ENCODE measurements around the gene CA12. TPM values are rescaled to one million over a fixed set of nuclear protein-coding genes. Genes with fewer than 3 reads are reported as not detected.

The CA12 gene
- total and polyA plus RNA-seq, 8 donors = 7.5 to 49.6 (median 25.9) TPM

DNA sequence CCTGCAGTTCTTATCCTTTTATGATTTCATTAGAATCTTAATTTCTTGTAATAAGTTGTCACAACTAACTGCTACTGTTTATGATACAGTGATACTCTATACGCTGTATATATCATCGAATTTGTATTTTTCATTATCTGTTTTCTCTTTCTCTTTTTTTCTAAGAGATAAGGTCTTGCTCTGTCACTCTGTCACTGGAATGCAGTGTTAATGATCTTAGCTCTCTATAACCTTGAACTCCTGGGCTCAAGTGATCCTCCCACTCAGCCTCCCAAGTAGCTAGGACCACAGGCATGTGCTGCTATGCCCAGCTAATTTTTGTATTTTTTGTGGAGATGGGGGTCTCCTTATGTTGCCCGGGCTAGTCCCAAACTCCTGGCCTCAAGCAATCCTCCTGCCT, 89.4 kb downstream of the CA12 start:
- no peak overlapping the region for H3K27ac ChIP-seq

DNA sequence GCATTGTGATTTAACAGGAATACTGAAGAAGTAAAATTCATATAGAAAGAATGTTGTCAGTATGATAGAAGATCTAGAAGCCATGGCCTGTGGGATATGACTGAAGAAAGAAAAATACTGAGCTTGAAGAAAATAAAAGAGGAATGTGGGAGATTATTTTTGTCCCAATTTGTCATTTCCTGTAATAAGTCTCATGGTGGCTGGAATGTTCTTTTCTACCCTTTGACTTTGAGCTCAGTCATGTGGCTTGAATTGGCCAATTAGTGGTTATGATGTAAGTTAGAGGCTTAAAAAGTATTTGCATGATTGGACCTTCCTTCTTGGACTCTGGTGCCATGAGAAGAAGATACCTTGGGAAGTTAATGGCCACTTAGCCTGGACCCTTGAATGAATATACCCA, 90.1 kb downstream of the CA12 start:
- ATAC-seq = no peak
- FAIRE-seq = no peak
- DNase-seq = no peak

More for the DNA sequence above, 89.4 kb downstream of the CA12 start:
- no peaks in the 10 kb centered on the region for H3K4me1 ChIP-seq
- H3K4me3 ChIP-seq = no peak overlapping the region
- DNase-seq (no peak), FAIRE-seq (no peak), ATAC-seq (no peak)
- no peaks in the 10 kb centered on the region for H3K36me3 ChIP-seq
- H3K27me3 ChIP-seq = no peaks in the 10 kb centered on the region
- 72 to 76% methylated on average over 3 of the region's 3 CpGs for WGBS, 2 donors
- intact Hi-C loops (cut with DNase I) = loop anchor here in 2 of 3 donors (5.0 to 10.0 kb wide), 2 partner anchors 115 to 123 kb away; no protein-coding TSS in a partner anchor
- TF ChIP-seq, protein P1, sequence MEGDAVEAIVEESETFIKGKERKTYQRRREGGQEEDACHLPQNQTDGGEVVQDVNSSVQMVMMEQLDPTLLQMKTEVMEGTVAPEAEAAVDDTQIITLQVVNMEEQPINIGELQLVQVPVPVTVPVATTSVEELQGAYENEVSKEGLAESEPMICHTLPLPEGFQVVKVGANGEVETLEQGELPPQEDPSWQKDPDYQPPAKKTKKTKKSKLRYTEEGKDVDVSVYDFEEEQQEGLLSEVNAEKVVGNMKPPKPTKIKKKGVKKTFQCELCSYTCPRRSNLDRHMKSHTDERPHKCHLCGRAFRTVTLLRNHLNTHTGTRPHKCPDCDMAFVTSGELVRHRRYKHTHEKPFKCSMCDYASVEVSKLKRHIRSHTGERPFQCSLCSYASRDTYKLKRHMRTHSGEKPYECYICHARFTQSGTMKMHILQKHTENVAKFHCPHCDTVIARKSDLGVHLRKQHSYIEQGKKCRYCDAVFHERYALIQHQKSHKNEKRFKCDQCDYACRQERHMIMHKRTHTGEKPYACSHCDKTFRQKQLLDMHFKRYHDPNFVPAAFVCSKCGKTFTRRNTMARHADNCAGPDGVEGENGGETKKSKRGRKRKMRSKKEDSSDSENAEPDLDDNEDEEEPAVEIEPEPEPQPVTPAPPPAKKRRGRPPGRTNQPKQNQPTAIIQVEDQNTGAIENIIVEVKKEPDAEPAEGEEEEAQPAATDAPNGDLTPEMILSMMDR (IDR thresholded peaks at IDR 0.05) = no peak
- H3K9me3 ChIP-seq = no peaks in the 10 kb centered on the region

DNA sequence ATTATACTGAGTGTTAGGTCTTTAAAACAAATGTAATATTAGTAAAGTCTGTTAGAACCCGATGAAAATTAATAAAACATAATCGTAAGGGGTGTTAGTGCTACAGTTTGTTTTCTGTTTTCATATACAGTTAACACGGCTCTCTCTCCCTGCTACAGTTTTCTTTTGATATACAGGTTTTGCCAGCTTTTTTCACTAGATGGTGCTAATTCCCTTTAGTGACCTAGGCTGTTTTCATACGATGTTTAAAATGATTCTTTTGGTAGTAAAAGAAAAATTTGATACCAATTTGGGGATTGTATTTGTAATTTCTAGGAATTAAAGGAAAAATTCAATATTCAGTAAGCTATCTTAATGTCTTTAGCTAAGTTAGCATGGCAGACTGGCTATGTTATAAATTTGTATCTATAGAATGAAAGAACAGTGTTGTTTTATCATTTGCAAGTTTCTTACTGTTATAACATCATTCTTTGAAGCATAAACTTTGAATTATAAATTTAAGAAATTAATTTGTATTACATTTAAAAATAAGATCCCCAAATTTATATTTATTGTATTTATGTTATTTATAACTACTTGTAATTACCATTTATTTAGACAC, 92.8 kb downstream of the CA12 start:
- intact Hi-C loops (cut with DNase I) = no loop called here
- FAIRE-seq (peak; percentile 92), DNase-seq (no peak), ATAC-seq (peak; percentile 60 to 91 (median 85))
- TF ChIP-seq, protein P1 (IDR thresholded peaks at IDR 0.05) = peak in 3 of 4 donors; percentile 36 to 60 (median 50)
- H3K4me1 ChIP-seq = no peaks in the 10 kb centered on the region
- H3K9me3 ChIP-seq = no peaks in the 10 kb centered on the region
- no peaks in the 10 kb centered on the region for H3K36me3 ChIP-seq
- H3K27ac ChIP-seq = no peak overlapping the region
- no peak overlapping the region for H3K4me3 ChIP-seq
- H3K27me3 ChIP-seq = no peaks in the 10 kb centered on the region
- WGBS, 2 donors = 1 to 2% methylated on average over 4 of the region's 4 CpGs

More for the DNA sequence above, 90.1 kb downstream of the CA12 start:
- TF ChIP-seq, protein P1 (IDR thresholded peaks at IDR 0.05) = no peak
- Histone ChIP-seq H3K36me3 (no peaks in the 10 kb centered on the region), H3K27me3 (no peaks in the 10 kb centered on the region), H3K9me3 (no peaks in the 10 kb centered on the region), H3K27ac (peak overlapping the region in 1 of 4 donors; percentile 3), H3K4me1 (no peaks in the 10 kb centered on the region), H3K4me3 (no peak overlapping the region)
- intact Hi-C loops (cut with DNase I) = loop anchor here in 2 of 3 donors (5.0 to 10.0 kb wide), 2 partner anchors 116 to 123 kb away; no protein-coding TSS in a partner anchor

DNA sequence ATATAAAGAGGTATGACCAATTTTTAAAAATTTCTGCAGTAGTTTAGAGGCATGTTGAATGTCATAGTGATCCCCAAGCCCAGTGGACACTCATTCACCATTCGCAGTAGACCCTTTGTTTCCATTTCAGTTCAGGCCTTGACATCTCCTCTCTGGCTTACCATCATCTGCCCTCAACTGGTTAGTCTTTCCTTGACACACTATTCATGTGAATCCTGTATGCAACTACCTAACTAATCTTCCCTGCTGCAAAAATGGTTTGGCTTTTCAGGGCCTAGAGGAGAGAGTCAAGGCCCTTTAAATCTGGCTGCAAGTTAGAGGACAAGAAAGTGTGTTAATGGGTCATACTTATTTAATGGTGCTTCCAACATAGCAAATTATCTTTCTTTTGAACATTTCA, 93.3 kb downstream of the CA12 start:
- 46 to 53% methylated on average over 1 of the region's 1 CpG for WGBS, 2 donors
- Histone ChIP-seq H3K27me3 (no peaks in the 10 kb centered on the region), H3K36me3 (no peaks in the 10 kb centered on the region), H3K4me3 (no peak overlapping the region), H3K27ac (no peak overlapping the region), H3K4me1 (no peaks in the 10 kb centered on the region), H3K9me3 (no peaks in the 10 kb centered on the region)
- ATAC-seq = peak in 2 of 4 donors; percentile 20 to 37
- no peak for FAIRE-seq
- no peak for DNase-seq
- intact Hi-C loops (cut with DNase I) = no loop called here
- TF ChIP-seq, protein P1 (IDR thresholded peaks at IDR 0.05) = no peak

DNA sequence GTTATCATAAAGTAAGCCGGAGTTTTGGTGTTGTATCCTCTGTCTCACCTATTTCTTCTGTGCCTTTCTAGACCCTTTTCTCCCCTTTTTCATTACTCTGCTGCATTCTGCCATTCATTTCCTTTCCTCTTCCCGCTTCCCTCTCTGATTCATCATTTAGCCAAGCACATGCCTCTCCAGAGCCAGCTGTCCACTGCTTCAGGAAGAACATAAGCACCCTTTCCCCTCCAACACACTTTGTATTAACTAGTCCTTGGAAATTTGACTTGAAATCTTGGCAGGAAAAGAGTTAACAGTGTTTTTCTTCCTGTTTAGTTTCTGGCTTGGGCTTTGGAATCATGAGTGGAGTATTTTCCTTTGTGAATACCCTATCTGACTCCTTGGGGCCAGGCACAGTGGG, 94.5 kb downstream of the CA12 start:
- 84 to 91% methylated on average over 2 of the region's 2 CpGs for WGBS, 2 donors
- H3K9me3 ChIP-seq = no peaks in the 10 kb centered on the region
- H3K4me1 ChIP-seq = no peaks in the 10 kb centered on the region
- FAIRE-seq (no peak), ATAC-seq (no peak), DNase-seq (no peak)
- no peak overlapping the region for H3K4me3 ChIP-seq
- TF ChIP-seq, protein P1 (IDR thresholded peaks at IDR 0.05) = no peak
- H3K36me3 ChIP-seq = no peaks in the 10 kb centered on the region
- intact Hi-C loops (cut with DNase I) = no loop called here
- H3K27me3 ChIP-seq = no peaks in the 10 kb centered on the region
- H3K27ac ChIP-seq = no peak overlapping the region
